ENCODE results near the gene SORCS3.

SORCS3 gene

GRCh38 chr10:104989880-104990279 lies 348.8 kb downstream of the SORCS3 start:
- Histone ChIP-seq H3K27me3 (ENCODE audit: insufficient read depth, poor library complexity, severe bottlenecking) (no peaks in the 10 kb centered on the region), H3K4me3 (replicated peaks; ENCODE audit: insufficient read depth, low read length) (no peak overlapping the region), H3K27ac (replicated peaks) (no peak overlapping the region)
- no peak for DNase-seq (ENCODE audit: low read depth in 1 of 2, low spot score in 1 of 2)
- TF ChIP-seq GABPA (IDR thresholded peaks at IDR 0.05; ENCODE audit: low read depth) (no peak), REST (IDR thresholded peaks at IDR 0.05; ENCODE audit: insufficient replicate concordance, low read depth) (no peak)

- DNase-seq (ENCODE audit: low read depth in 1 of 2, low spot score in 1 of 2), result no peak
- TF ChIP-seq CTCF (IDR thresholded peaks at IDR 0.05; ENCODE audit: insufficient read depth, low read length), result no peak
- TF ChIP-seq SPI1 (IDR thresholded peaks at IDR 0.05; ENCODE audit: borderline replicate concordance, low read depth), result no peak
- TF ChIP-seq POLR2AphosphoS5 (IDR thresholded peaks at IDR 0.05; ENCODE audit: low read depth), result no peak
- no peak for TF ChIP-seq GABPA (IDR thresholded peaks at IDR 0.05; ENCODE audit: low read depth)
- TF ChIP-seq REST (IDR thresholded peaks at IDR 0.05; ENCODE audit: insufficient replicate concordance, low read depth), result no peak
- Histone ChIP-seq H3K4me3 (replicated peaks; ENCODE audit: insufficient read depth, low read length) (no peak overlapping the region), H3K27me3 (ENCODE audit: insufficient read depth, poor library complexity, severe bottlenecking) (no peaks in the 10 kb centered on the region), H3K27ac (replicated peaks) (no peak overlapping the region)
Measured at GRCh38 chr10:104993085-104993484, 352.0 kb downstream of the SORCS3 start.

GRCh38 chr10:105001269-105001668 lies 360.2 kb downstream of the SORCS3 start:
- DNase-seq (ENCODE audit: low read depth in 1 of 2, low spot score in 1 of 2), result no peak

More at GRCh38 chr10:105001269-105001668, 360.2 kb downstream of the SORCS3 start:
- TF ChIP-seq CTCF (IDR thresholded peaks at IDR 0.05; ENCODE audit: insufficient read depth, low read length) (no peak), REST (IDR thresholded peaks at IDR 0.05; ENCODE audit: insufficient replicate concordance, low read depth) (no peak), SPI1 (IDR thresholded peaks at IDR 0.05; ENCODE audit: borderline replicate concordance, low read depth) (no peak), GABPA (IDR thresholded peaks at IDR 0.05; ENCODE audit: low read depth) (no peak), POLR2AphosphoS5 (IDR thresholded peaks at IDR 0.05; ENCODE audit: low read depth) (no peak)
- H3K27me3 ChIP-seq (ENCODE audit: insufficient read depth, poor library complexity, severe bottlenecking), result no peaks in the 10 kb centered on the region
- no peak overlapping the region for H3K4me3 ChIP-seq (replicated peaks; ENCODE audit: insufficient read depth, low read length)
- no peak overlapping the region for H3K27ac ChIP-seq (replicated peaks)

Measured in HL-60 (cell line).